MG63 (cell line): ENCODE results near the gene PPIA. TPM values are rescaled to one million over a fixed set of nuclear protein-coding genes. Genes with fewer than 3 reads are reported as not detected.
A peak's percentile ranks its signal among the peaks of the same experiment; 100 is the strongest.
"Not testable (repeated sequence)": the region's sequence is repeated elsewhere in the genome, so short reads cannot be mapped to it uniquely, and the experiment has no call there.

ENCODE experiments used
- DNase-seq: peaks from one replicate; pipeline ENCODE4 v3.0.0-alpha.2; 2020
- H3K27me3 ChIP-seq: fragments of 250-450 bp; sonication (Bioruptor Pico); 2 replicates; pipeline ENCODE4 v1.5.1; 2020; ENCODE audit warnings: mild to moderate bottlenecking, moderate library complexity
- H3K36me3 ChIP-seq: fragments of 250-450 bp; sonication (Bioruptor Pico); 2 replicates; pipeline ENCODE4 v1.5.1; 2020; ENCODE audit warnings: mild to moderate bottlenecking, moderate library complexity
- H3K4me3 ChIP-seq: fragments of 250-450 bp; sonication (Bioruptor Pico); 2 replicates; pipeline ENCODE4 v1.5.1; 2020; ENCODE audit warnings: mild to moderate bottlenecking, moderate library complexity
- H3K9me3 ChIP-seq: fragments of 250-450 bp; sonication (Bioruptor Pico); 2 replicates; pipeline ENCODE4 v1.5.1; 2020; ENCODE audit warnings: mild to moderate bottlenecking, moderate library complexity
- total RNA-seq: library from RNA; depleted of rRNA; stranded (reverse); fragments of >200 nt; shearing (Covaris generic); gene quantifications from 2 replicates; pipeline ENCODE4 v1.2.3, GENCODE V29; 2014; ENCODE audit warnings: low replicate concordance; rRNA removed

PPIA gene
- total RNA-seq, 1 experiment from 2014 or later: 6,806 TPM

DNA sequence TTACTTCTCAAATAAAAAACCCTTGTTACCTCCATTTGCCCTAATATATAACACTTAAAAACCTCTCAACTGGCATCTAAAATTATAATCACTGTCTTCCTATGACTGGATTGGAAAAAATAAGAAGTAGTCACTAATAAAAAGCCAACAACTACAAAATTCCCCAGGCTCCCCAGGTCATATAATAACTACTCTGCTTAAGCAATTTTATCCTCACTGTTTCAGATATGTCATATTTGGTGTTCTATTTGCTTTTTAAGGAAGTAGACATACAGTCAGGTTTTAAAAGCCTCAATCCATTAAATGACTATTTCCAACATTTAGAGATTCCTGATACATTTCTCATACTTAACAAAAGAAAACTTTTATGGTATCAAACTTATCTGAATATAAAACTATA is 49.0 kb downstream of the PPIA start:
- no peak for DNase-seq
- Histone ChIP-seq H3K27me3 (no peaks in the 10 kb centered on the region), H3K4me3 (peak overlapping the region; percentile 89), H3K36me3 (peaks cover 29% of the 10 kb centered on the region), H3K9me3 (no peaks in the 10 kb centered on the region)

DNA sequence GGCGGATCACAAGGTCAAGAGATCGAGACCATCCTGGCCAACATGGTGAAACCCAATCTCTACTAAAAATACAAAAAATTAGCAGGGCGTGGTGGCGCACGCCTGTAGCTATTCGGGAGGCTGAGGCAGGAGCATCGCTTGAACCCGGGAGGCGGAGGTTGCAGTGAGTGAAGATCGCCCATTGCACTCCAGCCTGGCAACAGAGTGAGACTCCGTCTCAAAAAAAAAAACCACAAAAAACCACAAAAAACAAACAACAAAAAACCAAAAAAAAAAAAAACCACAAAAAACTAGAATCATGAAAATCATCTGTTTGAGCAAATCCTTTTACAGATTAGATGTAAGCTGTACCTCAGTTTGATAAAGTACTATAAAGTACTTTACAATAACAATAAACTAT is 49.9 kb downstream of the PPIA start:
- Histone ChIP-seq H3K4me3 (peak overlapping the region; percentile 89), H3K36me3 (peaks cover 20% of the 10 kb centered on the region)
- H3K9me3 ChIP-seq, H3K27me3 ChIP-seq, DNase-seq: not testable (repeated sequence)

DNA sequence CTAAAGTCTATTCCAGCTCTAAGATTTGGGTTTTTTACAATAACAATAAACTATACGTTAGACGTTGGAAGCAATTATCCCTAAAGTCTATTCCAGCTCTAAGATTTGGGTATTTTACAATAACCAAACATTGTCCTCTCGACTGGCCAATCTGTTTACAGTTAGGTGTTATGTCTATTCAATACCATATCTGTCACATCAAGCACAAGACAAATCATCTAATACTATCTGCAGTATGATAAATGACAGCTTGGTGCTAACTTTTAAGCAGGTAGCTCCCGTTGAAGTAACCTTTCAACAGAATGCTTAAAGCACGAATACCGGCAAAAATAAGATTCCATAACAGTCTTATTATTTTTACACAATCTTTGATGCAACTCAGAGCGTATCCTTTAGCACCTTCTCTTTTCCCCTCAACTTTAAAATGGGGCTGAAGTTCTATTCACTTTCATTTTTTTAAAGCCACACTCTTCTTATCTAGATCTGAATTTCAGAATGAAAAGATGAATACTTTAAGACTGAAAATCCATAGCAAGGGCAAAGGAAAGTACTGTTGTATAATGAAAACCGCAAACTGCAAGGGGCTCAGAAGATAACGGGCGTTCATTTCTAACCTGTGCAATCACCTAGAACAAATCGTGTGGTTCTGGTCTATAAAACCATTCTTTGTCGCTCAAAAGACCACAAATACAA is 50.5 kb downstream of the PPIA start:
- Histone ChIP-seq H3K36me3 (peaks cover 14% of the 10 kb centered on the region), H3K27me3 (no peaks in the 10 kb centered on the region), H3K9me3 (no peaks in the 10 kb centered on the region), H3K4me3 (peak overlapping the region; percentile 89)
- DNase-seq: no peak

DNA sequence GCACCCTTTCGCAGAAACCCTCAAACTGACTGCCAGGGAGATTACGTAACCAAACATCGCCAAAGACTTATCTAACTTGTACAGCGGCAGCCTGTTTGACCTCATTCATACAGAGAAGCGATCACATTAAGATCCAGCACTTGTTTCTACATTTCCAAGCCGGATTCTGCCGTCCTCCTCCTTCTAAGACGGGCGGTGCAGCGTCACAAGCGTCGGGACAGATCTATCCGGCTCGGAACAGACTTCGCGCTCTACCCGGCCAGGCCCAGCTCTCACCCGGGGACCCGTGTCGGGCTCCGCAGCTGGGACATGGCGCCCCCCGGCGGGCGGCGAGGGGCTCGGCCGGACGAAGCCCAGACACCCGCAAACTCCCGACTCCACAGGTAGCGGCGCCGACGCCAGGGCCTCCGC is 51.0 kb downstream of the PPIA start:
- no peaks in the 10 kb centered on the region for H3K9me3 ChIP-seq
- peaks cover 9% of the 10 kb centered on the region for H3K36me3 ChIP-seq
- DNase-seq: peak; percentile 82
- H3K4me3 ChIP-seq: peak overlapping the region; percentile 89
- H3K27me3 ChIP-seq: no peaks in the 10 kb centered on the region

DNA sequence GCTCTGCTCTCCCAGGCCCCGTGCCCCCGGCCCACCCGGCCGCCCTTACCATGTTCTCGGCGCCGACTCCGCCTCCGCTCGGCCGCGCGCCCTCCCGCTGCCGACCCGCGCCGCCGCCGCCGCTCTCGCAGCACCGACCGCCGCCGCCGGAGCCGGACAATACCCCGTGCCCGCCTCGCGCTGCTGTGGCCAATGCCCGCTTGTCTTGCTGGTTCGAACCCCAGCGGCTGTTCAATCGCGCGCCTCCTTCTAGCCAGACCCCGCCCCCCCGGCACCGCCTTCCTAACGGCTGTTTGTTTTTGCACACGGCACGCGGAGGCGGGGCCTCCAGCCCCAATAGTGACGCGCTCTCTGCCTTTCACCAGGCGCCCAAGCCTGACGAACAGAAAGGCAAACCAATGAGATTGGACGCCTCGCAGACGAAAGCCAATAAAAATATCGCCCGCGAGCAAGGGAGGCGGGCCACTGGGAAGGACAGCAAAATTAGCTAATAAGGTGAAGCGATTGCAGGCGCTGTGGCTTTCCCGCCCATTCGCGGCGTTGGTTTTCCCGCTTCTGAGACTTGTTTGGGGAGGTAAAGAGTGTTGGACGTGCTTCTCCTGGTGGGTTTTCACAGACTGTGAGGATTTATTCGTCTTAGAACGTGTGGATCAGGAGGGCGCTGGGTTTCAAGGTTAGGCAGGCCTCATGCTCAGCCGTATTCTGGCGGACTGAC is 51.6 kb downstream of the PPIA start, which contains the start of gene H2AZ2:
Gene H2AZ2 (minus strand): TSS at position 168 of the 715 bp plus-strand sequence. CDS start 116 bp downstream, at position 52.
- Histone ChIP-seq H3K4me3 (peak within 1 kb of the TSS; percentile 89), H3K27me3 (no peaks in the 10 kb centered on the region), H3K9me3 (no peaks in the 10 kb centered on the region), H3K36me3 (peaks cover 5% of the 10 kb centered on the region)
- DNase-seq: peak; percentile 100

DNA sequence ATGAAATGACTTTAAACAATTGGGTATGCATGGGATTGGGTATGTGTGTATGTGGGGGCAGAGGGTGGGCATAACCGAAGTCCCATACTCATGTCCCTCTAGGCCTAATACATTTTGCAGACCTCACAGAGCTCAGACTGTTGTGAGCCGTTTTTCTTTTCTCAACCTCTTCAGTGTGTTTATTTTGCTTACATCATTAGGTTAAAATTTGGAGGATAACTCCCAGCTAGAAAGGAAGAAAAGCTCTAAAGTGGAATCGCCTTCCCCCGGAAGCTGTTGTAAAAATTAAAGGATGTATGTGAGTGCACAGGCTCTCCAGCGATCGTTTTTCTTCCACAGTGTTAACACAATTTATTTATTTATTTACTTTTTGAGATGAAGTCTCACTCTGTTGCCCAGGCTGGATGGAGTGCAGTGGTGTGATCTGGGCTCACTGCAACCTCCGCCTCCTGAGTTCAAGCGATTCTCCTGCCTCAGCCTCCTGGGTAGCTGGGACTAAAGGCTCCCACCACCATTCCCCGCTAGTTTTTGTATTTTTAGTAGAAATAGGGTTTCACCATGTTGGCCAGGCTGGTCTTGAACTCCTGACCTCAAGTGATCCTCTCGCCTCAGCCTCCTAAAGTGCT is 52.9 kb downstream of the PPIA start:
- DNase-seq: no peak
- Histone ChIP-seq H3K36me3 (no peaks in the 10 kb centered on the region), H3K9me3 (no peaks in the 10 kb centered on the region), H3K4me3 (peak overlapping the region; percentile 73), H3K27me3 (no peaks in the 10 kb centered on the region)

DNA sequence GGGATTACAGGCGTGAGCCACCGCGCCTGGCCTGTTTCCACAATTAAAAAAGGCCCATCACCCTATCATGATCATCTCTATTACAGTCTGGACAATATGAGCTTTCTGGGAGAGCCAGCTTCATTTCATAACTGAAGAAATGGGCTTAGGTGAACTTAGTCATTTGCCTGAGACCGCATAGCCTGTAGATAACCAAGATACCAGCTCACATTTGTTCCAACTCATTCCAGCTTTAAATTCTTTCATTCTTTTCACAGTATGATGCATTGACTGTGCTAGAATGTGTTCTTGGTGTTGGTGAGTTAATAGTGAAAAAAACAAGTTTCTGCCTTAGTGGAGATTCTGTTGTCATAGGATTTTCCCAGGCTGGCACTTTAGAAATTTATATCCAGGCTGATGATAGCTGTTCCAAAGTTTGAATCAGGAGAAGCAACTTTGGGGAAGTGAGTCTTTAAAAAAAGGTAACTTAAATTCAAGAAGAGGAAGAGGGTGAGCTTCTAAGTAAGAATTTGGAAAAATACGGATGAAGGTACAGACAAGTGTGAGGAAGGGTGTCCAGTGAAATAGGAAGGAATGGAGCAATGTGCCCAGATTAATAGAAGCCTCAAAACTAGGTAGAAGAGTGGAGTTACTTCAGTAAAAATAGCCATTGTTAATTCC is 53.5 kb downstream of the PPIA start:
- H3K9me3 ChIP-seq: no peaks in the 10 kb centered on the region
- no peak for DNase-seq
- H3K27me3 ChIP-seq: no peaks in the 10 kb centered on the region

DNA sequence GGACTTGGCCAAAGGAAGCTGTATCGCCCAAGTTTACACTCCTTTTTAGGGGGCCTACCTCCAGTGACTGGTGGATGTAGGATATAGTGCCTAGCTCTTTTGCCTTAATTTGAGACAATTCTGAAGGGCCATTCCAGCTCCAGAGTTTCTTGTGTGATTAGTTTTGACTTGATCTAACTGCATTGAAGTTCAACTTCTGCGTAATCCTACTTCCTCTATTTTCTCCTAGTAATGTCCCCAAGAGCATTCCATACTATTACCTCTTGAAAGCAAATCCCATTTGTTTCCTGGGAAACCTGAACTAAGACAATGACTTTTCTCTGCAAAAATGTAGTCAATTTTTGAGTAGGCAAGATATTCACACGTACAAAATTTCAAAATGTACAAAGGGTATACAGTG is 56.1 kb downstream of the PPIA start:
- Histone ChIP-seq H3K36me3 (no peaks in the 10 kb centered on the region), H3K27me3 (no peaks in the 10 kb centered on the region), H3K9me3 (no peaks in the 10 kb centered on the region), H3K4me3 (no peak overlapping the region)
- no peak for DNase-seq

More for the DNA sequence above, 53.5 kb downstream of the PPIA start:
- H3K4me3 ChIP-seq: no peak overlapping the region
- H3K36me3 ChIP-seq: no peaks in the 10 kb centered on the region

Other genes with a start within 250 kb of the PPIA start
- 92.8 and 155 TPM in 2 replicates for gene DDX56, start 222.8 kb upstream of the PPIA start, total RNA-seq
- 113 and 152 TPM in 2 replicates for gene TMED4, start 214.4 kb upstream of the PPIA start, total RNA-seq
- 31.6 and 54.0 TPM in 2 replicates for gene OGDH, start 190.1 kb upstream of the PPIA start, total RNA-seq
- 2.0 and 6.6 TPM in 2 replicates for gene ZMIZ2, start 47.8 kb upstream of the PPIA start, total RNA-seq
- gene H2AZ2, start 51.4 kb downstream of the PPIA start, total RNA-seq: 352 and 425 TPM in 2 replicates
- 12.0 and 18.0 TPM in 2 replicates for gene PURB, start 88.8 kb downstream of the PPIA start, total RNA-seq
- gene MYO1G, start 182.3 kb downstream of the PPIA start, total RNA-seq: 0.03 TPM in 1 of 2 replicates, not detected in the other
- gene CCM2, start 203.5 kb downstream of the PPIA start, total RNA-seq: 43.2 and 50.6 TPM in 2 replicates